Nephron (organoid): ENCODE results near the gene FAM13A.

ENCODE experiments used
- H3K27ac Mint-ChIP-seq, 3 experiments: 2 replicates each; pipeline ENCODE4 v1.8.0; 2020; ENCODE audit warnings: mixed read lengths in 3 of 3, mild to moderate bottlenecking in 2 of 3, moderate library complexity in 1 of 3
- H3K27me3 Mint-ChIP-seq: 2 replicates; pipeline ENCODE4 v1.8.0; 2021; ENCODE audit warnings: low read depth, mild to moderate bottlenecking, moderate library complexity, mixed read lengths
- H3K36me3 Mint-ChIP-seq: 2 replicates; pipeline ENCODE4 v1.8.0; 2020; ENCODE audit warnings: low read depth, mixed read lengths
- H3K4me1 Mint-ChIP-seq: 2 replicates; pipeline ENCODE4 v1.8.0; 2020; ENCODE audit warnings: mixed read lengths
- H3K4me3 Mint-ChIP-seq, 3 experiments: 2 replicates each; pipeline ENCODE4 v1.8.0; 2020; ENCODE audit warnings: mild to moderate bottlenecking in 3 of 3, mixed read lengths in 3 of 3, moderate library complexity in 2 of 3
- H3K9me3 Mint-ChIP-seq: 2 replicates; pipeline ENCODE4 v1.8.0; 2020; ENCODE audit warnings: mixed read lengths
- CTCF ChIP-seq, 3 experiments: fragments of 200-600 bp; sonication (generic); IDR thresholded peaks; one replicate each; pipeline ENCODE4 v1.5.0; 2021; ENCODE audit warnings: antibody characterized with exemption in 3 of 3; ENCODE audit not compliant: unreplicated experiment in 3 of 3

FAM13A gene

GRCh38 chr4:88949605-88950004, 107.4 kb downstream of the FAM13A start:
- TF ChIP-seq CTCF (IDR thresholded peaks at IDR 0.05; ENCODE audit: unreplicated experiment in 3 of 3) = no peak

GRCh38 chr4:88940506-88940905, 116.5 kb downstream of the FAM13A start:
- Mint-ChIP-seq H3K36me3 (peaks cover 14% of the 10 kb centered on the region), H3K27ac (no peak overlapping the region)

More at GRCh38 chr4:88949605-88950004, 107.4 kb downstream of the FAM13A start:
- H3K27ac Mint-ChIP-seq = no peak overlapping the region
- no peak overlapping the region for H3K4me3 Mint-ChIP-seq
- H3K36me3 Mint-ChIP-seq = peaks cover 23% of the 10 kb centered on the region
- no peaks in the 10 kb centered on the region for H3K9me3 Mint-ChIP-seq
- no peaks in the 10 kb centered on the region for H3K4me1 Mint-ChIP-seq
- H3K27me3 Mint-ChIP-seq = no peaks in the 10 kb centered on the region

GRCh38 chr4:88939697-88940096, 117.3 kb downstream of the FAM13A start:
- Mint-ChIP-seq H3K4me1 (no peaks in the 10 kb centered on the region), H3K4me3 (no peak overlapping the region), H3K27me3 (no peaks in the 10 kb centered on the region), H3K36me3 (peaks cover 20% of the 10 kb centered on the region), H3K9me3 (no peaks in the 10 kb centered on the region), H3K27ac (no peak overlapping the region)
- no peak for TF ChIP-seq CTCF (IDR thresholded peaks at IDR 0.05; ENCODE audit: unreplicated experiment in 3 of 3)

More at GRCh38 chr4:88940506-88940905, 116.5 kb downstream of the FAM13A start:
- no peak for TF ChIP-seq CTCF (IDR thresholded peaks at IDR 0.05; ENCODE audit: unreplicated experiment in 3 of 3)
- no peaks in the 10 kb centered on the region for H3K27me3 Mint-ChIP-seq
- H3K9me3 Mint-ChIP-seq = no peaks in the 10 kb centered on the region
- H3K4me1 Mint-ChIP-seq = no peaks in the 10 kb centered on the region
- H3K4me3 Mint-ChIP-seq = no peak overlapping the region

GRCh38 chr4:88938138-88938537, 118.8 kb downstream of the FAM13A start:
- Mint-ChIP-seq H3K4me3 (no peak overlapping the region), H3K9me3 (no peaks in the 10 kb centered on the region), H3K27me3 (no peaks in the 10 kb centered on the region), H3K27ac (no peak overlapping the region), H3K36me3 (peaks cover 20% of the 10 kb centered on the region), H3K4me1 (no peaks in the 10 kb centered on the region)
- TF ChIP-seq CTCF (IDR thresholded peaks at IDR 0.05; ENCODE audit: unreplicated experiment in 3 of 3) = no peak

- H3K27me3 Mint-ChIP-seq = no peaks in the 10 kb centered on the region
- no peaks in the 10 kb centered on the region for H3K4me1 Mint-ChIP-seq
- H3K36me3 Mint-ChIP-seq = peaks cover 17% of the 10 kb centered on the region
- no peak for TF ChIP-seq CTCF (IDR thresholded peaks at IDR 0.05; ENCODE audit: unreplicated experiment in 3 of 3)
- H3K4me3 Mint-ChIP-seq = no peak overlapping the region
- no peak overlapping the region for H3K27ac Mint-ChIP-seq
- H3K9me3 Mint-ChIP-seq = no peaks in the 10 kb centered on the region
Measured at GRCh38 chr4:88937081-88937480, 119.9 kb downstream of the FAM13A start.

GRCh38 chr4:88933414-88934160, 123.4 kb downstream of the FAM13A start:
- H3K4me3 Mint-ChIP-seq = no peak overlapping the region
- no peak for TF ChIP-seq CTCF (IDR thresholded peaks at IDR 0.05; ENCODE audit: unreplicated experiment in 3 of 3)
- peaks cover 33% of the 10 kb centered on the region for H3K36me3 Mint-ChIP-seq
- no peaks in the 10 kb centered on the region for H3K4me1 Mint-ChIP-seq
- no peak overlapping the region for H3K27ac Mint-ChIP-seq
- H3K27me3 Mint-ChIP-seq = no peaks in the 10 kb centered on the region
- H3K9me3 Mint-ChIP-seq = peaks cover 5% of the 10 kb centered on the region
